Skin of body (tissue), 2 donors: ENCODE data around the gene GDF2. TPM values are rescaled to one million over a fixed set of nuclear protein-coding genes. Genes with fewer than 3 reads are reported as not detected.

Experiments
- DNase-seq: peaks from one replicate; lab custom pipeline; 2025; lab: John Stamatoyannopoulos, UW
- total RNA-seq: library from RNA; depleted of rRNA; stranded (reverse); fragments of >200 nt; gene quantifications from one replicate; pipeline ENCODE4 v1.2.3, GENCODE V29; 2014

The GDF2 gene
- total RNA-seq, 1 donor from 2014 or later, result not detected

DNA sequence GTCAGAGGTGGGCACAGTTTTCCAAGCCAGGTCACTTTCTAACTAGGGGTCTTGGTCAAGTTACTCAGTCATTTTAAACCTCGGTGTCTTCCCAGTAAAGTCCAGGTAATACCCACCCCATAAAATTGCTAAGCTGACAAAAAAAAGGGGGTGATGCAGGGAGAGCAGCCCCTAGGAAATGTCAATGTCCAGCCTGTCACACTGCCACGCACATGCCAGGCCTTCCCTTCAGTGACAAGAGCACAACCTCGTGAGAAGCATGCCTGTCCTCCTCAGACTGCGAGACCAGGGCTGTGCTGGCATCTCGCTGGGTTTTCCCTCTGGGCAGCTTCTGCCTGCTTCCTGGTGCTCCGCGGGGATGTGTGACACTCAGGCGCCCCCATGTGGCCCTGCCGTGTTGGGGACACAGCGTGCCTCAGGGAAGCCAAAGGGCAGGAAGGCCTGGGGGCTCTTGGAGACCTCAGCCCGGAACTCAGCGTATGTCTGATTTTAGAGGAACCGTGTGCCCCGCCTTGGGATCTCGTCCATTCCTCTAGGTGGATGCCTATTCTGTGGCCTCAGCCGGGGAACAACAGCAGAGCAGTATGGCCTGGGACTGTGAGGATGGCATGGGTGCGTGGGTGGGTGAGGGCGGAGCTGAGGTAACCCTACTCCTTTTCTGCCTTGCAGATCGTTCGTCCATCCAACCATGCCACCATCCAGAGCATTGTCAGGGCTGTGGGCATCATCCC is 10.2 kb upstream of the GDF2 start:
- peak; percentile 52 for DNase-seq

DNA sequence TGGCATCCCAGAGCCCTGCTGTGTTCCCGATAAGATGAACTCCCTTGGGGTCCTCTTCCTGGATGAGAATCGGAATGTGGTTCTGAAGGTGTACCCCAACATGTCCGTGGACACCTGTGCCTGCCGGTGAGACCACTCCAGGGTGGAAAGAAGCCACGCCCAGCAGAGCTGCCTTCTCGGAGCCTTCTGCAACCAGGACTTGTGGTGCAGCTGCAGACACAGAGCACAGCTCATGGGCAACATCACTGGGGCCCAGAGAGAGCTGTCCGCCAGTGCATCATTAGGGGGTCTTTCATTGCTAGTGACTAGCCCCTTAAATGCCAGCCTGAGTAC is 9.6 kb upstream of the GDF2 start:
- no peak for DNase-seq

DNA sequence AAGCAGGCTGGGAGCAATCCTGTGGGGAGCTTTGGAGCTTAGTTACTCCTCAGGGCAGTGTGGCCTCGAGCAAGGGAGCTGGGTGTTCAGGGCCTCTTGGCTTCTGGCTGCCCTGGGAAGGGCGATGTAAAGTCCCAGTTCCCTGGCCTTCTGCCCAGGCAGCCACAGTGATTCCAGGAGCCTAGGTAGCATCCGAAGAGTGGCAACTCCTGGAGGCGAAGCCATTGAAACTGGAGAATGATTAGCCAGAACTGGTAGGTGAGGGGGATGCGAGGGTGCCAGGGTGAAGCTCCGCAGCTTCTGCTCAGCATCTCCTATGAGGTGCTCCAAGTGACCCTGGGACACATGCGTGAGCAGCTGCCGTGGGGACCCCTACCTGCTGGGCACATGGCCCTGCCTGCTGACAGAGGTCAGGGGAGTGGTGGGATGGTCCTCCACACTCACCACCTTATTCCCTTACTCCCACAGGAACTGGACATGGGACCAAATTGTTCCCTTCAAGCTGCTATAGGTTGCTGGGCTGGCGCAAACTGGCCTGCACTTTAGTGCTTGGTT is 7.8 kb upstream of the GDF2 start:
- no peak for DNase-seq

DNA sequence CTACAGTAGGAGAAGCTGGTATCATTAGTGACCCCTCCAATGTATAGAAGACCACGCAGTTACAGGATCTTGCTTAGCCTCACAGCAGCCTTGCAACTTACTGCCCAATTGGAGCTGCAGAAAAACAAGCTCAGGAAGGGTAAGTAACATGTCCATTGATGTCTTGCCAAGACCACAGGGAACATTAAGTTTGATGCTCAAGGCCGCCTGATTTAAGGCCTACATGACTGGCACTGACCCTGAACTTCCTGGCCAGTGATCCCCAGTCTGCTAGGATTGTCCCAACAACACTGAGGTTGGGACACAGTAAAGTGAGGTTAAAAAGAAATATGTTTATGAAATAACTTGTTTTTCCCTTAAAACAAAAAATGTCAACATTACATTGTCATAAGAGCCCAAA is 6.8 kb upstream of the GDF2 start:
- no peak for DNase-seq

DNA sequence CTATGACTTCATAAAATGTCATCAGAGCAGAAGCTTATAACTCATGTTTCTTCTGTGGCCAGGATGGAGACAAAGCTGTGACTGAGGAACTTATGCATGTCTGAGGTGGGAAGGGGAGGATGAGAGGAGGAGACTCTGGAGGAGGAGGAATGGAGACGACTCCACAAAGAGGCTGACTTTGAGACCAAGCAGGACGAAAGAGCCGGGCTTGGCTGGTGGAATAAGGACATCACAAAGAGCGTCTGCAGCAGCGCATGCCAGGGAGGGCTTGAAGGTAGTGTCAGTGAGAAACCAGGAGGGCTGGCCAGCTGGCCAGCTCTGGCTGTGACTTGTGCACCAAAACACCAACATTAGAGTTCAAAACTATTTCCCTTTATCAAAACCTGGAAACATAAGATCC is 6.1 kb upstream of the GDF2 start:
- DNase-seq, result no peak

DNA sequence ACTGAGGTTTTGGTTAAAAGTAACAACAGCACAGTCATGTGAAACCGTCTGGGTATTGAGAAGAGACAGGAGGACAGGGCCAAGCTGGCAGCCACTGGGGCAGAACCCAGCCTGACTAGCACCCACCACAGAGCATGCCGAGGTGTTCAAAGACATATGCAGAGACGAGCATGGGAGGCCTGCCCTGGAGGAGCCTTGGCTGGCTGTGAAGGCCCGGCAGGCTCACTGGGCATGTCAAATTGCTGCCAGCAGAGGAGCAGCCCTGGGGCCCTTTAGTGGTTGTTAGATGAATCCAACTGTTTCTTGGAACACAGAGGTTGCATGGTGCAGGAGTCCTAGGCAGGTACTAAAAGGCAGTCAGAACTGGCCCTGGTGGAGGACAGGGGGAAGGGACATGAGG is 5.0 kb upstream of the GDF2 start:
- no peak for DNase-seq

DNA sequence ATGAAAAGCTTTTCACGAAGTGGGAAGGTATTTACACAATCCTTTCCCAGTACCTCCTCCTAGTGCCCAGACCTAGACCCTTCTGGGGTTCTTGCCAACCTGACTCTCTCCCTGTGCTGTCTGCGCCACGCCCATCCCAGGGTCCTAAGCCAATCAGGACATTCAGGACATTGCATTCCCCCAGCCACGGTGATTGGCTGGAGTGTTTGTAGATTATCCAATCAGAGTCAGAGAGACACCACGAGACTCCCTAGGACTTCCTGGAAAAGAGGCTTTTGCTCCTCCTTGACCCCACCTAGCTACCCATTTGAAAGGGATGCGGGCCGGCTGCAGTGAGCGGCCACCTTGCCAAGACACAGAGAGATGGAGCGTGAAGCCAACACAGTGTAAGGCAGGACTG is 3.5 kb upstream of the GDF2 start:
- DNase-seq, result no peak

DNA sequence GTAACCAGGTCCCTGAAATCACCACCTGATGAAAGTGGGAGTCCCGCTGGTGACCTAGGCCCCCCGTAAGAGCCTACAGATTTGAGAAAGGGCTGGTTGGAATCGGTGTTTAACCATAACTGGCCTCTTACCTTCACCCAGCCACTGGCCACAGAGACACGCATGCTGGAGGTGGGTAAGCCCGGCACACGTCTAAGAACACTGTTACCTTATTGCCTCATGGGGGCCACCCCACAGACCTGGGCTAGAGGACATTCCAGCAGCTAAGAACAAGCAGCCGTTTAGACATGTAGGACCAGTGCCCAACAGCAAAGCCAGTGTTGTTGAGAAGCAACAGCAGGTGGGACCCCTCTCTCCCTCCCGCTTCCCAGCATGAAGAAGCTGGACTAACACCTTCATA is 2.5 kb upstream of the GDF2 start:
- DNase-seq, result no peak

DNA sequence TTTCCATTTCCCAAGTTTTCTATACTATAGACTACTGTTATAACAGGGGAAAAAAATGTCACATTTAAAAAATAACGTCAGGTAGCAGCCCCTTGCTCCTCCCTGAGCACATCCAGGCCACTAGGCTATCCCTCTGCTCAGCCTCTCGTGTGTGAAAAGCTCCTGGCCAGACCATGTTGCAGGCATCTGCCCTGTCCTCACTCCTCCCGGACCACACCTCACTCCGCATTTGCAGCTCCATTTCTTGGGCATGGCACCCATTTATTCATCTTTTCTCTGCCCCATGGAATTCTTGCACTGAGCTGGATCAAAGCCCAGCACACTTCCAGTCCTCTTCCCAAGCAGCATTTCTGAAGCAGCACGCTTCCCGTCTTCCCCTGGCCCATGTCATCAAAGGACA is 1.4 kb upstream of the GDF2 start:
- no peak for DNase-seq

DNA sequence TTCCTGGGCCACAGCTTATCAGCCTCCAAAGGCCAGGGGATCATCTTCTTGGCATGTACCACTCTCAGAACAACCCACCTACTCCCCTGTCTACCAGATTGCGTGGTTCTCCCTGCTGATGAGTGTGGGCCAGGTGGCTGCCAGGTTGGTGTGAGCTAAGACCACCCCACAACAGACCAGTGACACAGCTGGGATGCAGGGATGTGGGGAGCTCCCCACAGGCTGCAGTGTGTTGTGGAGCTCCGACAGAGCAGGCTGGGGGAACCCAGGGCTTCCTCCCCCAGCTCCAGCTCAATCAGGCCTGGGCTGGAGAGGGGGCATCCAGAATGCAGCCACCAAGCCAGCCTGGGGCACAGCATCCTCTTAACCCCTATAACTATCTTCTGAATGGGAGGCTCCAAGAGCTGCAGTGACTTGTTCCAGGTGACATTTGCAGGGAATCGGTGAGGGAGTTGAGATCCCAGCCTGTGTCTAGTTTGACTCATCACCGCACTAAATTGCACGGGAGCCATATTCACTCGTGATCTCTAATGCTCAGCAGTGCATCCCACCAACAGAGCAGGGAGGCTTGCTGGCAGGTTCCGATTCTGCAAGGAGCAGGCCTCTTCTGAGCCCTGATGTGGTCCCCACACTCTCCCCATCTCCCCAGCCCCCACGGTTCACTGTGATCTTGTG is 596 bp upstream of the GDF2 start:
- no peak for DNase-seq

DNA sequence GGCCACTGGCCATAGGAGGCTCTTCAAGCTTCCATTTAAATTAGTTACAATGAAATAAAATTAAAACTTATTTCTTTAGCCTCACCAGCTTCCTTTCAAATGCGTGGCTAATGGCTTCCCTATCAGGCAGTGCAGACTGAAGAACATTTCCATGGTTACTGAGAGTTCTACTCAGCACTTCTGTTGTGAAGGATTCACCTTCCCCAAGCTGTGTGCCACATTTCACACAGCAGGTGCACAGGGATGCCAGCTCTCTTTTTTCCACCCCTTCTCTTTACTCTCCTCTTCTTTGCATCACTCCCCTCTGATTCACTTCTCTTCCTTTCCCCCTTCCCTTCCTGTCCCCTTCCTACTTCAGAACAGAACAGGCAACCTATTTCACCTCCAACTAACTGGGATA is 833 bp downstream of the GDF2 start:
- DNase-seq, result no peak

DNA sequence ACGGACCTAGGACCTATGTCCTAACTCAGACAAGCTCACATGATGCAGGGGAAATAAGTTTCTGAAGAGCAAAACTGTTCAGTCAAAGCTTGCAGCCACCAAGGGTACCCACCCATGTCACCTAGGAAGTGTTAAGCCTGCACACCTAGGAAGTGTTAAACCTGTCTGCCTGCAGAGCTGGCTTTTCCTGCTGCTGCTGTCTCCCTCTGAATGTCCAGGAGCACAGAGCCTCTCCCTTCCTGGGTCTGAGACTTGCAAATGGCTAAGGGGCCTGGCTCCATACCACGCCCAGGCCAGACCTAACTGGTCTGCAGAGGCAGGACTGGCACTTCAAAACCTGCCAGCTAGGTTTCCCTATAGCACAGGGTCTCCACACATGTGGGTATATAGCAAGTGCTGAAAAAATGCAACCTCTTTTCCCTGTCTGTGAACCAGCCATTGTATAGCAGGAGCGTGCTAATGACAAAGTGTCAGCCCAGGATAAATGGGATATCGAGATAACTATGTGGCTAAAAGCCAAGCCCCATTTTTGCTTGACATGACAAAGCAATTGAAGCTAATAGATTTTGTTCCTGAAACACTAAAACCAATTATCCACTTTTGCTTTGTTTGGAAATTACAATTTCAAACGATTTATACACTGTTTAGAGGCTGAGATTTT is 1.5 kb downstream of the GDF2 start:
- no peak for DNase-seq

DNA sequence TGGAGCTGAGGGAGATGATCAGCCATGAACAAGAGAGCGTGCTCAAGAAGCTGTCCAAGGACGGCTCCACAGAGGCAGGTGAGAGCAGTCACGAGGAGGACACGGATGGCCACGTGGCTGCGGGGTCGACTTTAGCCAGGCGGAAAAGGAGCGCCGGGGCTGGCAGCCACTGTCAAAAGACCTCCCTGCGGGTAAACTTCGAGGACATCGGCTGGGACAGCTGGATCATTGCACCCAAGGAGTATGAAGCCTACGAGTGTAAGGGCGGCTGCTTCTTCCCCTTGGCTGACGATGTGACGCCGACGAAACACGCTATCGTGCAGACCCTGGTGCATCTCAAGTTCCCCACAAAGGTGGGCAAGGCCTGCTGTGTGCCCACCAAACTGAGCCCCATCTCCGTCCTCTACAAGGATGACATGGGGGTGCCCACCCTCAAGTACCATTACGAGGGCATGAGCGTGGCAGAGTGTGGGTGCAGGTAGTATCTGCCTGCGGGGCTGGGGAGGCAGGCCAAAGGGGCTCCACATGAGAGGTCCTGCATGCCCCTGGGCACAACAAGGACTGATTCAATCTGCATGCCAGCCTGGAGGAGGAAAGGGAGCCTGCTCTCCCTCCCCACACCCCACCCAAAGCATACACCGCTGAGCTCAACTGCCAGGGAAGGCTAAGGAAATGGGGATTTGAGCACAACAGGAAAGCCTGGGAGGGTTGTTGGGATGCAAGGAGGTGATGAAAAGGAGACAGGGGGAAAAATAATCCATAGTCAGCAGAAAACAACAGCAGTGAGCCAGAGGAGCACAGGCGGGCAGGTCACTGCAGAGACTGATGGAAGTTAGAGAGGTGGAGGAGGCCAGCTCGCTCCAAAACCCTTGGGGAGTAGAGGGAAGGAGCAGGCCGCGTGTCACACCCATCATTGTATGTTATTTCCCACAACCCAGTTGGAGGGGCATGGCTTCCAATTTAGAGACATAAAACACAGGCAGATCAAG is 3.3 kb downstream of the GDF2 start:
- no peak for DNase-seq

DNA sequence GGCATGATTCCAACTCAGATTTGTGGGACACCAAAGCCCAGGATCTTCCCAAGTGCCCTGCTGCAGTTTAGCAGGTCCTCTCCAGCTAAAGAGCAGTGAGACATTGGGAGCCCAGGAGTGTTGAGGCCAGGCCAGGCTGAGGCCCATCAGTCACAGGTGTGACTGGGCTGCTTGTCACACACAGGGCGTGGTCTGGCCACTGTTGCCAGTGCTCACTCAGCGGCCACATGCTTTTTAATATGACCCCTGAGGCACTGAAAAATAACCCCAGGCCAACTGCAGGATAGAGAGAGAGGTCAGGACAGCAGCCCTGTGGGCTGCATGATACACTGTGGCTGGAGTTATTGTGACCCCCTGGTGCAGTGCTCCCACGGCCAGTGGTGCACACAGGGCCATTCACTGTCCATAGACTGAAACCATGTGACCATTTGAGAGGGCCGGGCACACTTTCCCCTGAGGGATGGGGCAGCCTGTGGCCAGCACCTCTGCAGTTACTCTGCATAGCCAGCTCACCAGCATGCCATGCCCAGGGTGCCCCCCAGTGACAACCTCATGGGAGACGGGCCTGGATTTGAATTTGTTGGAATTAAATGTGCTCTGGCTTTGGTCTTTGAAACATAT is 4.2 kb downstream of the GDF2 start:
- DNase-seq, result no peak

DNA sequence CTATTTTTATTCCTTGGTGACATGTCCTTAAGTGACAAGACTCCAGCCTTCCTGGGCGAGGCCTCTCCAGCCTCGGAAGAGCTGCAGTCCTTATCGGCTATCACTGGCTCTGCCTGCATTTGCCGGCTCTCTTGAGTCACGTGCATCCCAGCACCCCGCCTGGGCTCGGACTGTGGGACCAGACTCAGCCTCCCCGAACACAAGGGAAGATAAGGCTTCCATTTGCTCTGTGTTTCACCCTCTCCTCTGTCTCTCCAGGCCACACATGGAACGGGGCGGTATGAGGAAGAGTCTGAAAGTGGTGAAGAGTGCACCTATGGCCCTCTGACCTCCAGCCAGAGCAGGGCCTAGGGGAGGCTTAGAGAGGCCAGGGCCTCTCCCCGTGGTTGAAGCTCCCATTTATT is 4.7 kb downstream of the GDF2 start:
- DNase-seq, result no peak

DNA sequence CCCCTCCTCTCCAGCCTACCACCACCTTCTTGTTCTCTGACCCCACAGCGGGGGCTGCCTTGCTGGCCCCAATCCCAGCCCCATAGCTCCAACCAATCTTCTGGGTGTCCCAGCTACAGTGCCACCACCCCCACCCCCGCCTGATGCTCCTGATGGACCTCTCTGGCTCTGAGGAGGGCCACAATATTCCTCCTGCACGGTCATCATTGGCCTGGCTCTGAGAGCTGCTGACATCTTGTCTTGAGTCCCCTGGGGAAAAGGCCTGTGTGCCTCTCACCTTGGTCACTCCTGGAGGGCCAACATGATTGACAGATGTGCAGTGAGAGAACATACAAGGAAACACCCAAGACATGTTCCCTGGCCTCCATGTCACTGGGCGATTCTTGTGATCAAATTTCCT is 7.6 kb downstream of the GDF2 start:
- DNase-seq, result no peak

DNA sequence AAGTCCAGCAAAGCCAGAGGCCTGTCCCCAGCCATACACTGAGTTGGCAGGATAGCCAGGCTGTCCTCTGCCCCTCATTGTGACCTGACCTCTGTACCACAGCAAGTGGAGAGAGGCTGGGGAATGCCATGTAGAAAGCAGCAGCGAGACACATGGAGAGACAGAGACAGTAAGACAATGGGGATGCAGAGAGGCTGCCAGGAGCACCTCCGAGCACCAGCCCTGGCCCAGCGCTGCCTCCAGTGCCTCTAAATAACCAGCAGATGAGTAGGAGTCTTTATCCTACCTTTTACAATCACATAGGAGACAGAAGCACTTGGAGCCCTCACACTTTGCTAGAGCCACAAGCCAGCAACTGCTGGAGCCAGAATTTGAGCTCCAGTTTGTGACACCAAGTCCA is 8.1 kb downstream of the GDF2 start:
- DNase-seq, result no peak

DNA sequence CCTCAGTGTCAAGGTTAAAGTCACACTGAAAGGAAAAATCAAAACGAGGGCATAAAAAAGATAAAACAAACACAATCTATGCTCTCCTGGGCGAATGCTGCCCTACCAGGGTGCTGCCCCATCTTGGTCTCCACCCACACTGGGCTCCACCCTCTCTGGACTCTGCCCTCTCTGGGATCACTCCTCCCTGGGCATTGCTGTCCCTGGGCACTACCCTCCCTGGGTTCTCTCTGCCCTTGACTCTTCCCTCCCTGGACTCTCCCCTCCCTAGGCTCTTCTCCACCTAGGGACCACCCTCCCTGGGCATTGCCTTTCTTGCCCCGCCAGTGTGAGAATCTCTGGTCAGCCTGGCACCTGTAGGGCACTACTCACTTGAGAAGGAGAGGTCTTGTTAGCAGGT is 8.6 kb downstream of the GDF2 start:
- no peak for DNase-seq

DNA sequence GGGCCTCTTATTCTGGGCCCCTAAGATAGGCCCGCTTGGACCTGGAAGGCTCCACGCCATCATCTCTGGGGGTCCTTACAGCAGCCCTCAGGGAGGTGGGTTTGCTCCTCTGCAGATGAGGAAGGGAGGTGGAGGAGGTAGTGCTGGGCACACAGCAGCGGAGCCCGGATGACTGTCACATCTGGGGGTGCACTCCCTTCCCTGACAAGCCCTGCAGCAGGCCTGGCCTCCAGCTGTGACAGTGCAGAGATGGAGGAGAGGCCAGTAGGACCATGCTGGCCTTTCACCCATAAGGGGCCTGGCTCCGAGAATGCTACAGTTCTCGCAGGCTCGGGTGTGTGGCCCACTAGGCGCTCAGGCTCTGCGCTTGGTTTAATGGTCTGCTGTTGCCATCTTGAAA is 9.2 kb downstream of the GDF2 start:
- no peak for DNase-seq

DNA sequence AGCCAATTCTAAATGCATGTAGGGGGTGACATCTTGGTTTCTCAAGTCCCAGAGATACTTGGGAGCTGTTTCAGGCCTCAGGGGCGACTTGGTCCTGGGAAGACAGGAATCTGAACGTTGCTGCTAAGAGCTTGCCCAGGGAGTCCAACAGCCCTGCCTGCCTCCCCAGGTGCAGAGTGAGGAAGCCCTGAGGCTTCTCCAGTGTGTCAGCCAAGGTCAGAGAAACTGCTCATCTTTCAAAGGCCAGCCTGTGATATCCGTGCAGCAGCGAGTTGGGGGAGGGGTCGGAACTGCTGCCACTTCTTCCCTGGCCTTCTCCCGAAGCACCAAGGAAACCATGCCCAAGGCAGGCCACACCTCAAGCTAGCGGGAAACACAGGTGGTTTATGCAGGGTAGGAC is 9.7 kb downstream of the GDF2 start:
- DNase-seq, result no peak

DNA sequence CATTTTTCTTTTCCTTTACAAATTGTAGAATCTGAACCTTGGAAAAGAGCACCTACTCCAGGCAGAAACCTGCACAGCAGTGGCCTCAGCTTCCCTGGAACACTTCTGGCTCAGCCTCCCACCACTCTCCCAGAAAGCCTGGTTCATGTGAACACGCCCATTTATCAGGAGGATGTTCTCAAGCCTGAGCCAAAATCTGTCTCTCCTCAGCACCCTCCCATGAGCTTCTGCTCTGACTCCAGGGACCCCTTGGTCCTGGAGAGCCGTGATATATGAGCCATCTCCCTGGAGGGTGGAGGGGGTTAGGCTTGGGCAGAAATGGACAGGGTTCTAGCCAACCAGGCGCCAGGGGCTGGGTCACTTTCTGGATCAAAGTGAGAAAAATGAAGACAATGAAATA is 10.1 kb downstream of the GDF2 start:
- no peak for DNase-seq
